HK-2 (cell line): ENCODE results near the gene OR10K2.

ENCODE experiments used
- DNase-seq: peaks from one replicate; pipeline ENCODE4 v3.0.0-alpha.2; 2018; ENCODE audit not compliant: unreplicated experiment

OR10K2 gene

DNA sequence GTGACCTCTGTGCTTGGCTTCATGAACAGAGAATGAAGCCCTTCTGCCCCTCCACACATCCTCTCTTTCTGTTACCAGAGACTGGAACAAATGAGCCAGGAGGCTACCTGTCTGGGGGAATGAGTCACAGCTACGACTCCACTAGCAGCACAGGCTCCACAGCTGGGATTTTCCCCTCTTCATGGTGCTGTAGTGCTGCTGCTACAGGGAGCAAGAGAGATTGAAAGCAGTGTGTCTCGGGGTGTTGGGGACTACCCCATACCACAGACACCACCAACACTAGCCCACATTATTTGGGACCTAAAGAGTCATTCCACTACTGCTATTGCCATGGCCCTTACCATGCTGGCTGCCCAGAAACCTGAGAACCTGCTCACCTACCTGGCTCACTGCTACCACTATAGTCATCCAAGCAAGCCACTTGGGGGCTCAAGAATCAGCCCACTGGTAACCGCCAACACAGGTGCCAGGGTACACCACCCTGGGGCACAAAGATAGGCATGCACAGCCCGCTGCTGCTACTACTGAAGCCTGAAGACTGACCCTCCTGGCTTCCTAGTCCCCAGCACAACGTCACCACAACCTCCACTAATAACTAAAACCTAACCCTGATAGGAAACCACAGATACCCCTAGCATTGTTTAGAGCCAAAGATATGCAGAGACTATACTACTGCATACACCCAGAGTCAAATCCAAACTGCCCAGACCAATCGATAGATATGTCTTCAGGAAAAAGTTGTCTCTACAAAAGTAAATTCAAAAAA lies 54.7 kb downstream of the OR10K2 start:
- peak; percentile 3 for DNase-seq
